ENCODE results near the gene USP3. TPM values are rescaled to one million over a fixed set of nuclear protein-coding genes. Genes with fewer than 3 reads are reported as not detected.

The USP3 gene
- total and polyA plus RNA-seq, 4 donors = 8.5 to 25.4 (median 14.8) TPM

DNA sequence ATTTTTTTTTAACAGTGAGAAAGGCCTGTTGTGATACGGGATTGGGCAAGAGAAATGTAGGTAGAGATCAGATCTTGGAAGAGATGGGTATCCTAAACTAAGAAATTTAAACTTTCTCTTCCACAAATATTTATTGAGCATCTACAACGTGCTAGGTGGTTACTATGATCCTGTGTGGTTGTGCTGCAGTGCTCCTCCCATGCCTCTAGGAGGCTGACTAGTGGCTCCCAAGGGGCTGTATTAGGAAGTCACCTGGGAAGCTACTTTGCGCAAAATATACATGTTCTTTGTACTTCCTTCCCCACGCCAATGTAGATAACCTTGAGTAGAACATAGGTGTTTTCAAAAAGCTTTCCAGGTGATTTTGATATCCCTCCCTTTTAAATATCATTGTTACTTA, 27.2 kb downstream of the USP3 start:
- H3K36me3 ChIP-seq (ENCODE audit: control insufficient read depth in 4 of 4, insufficient read depth in 3 of 4, low read depth in 1 of 4, low read length in 3 of 4) = no peaks in the 10 kb centered on the region
- 88% methylated on average over 4 of the region's 4 CpGs for WGBS
- no peaks in the 10 kb centered on the region for H3K9me3 ChIP-seq (ENCODE audit: control insufficient read depth in 4 of 4, low read length in 3 of 4)
- H3K4me3 ChIP-seq (ENCODE audit: low read depth in 1 of 3, low read length in 3 of 3) = no peak overlapping the region
- TF ChIP-seq SP1 (IDR thresholded peaks at IDR 0.05) (no peak), RXRA (IDR thresholded peaks at IDR 0.05) (no peak), TAF1 (conservative IDR thresholded peaks at IDR 0.05) (no peak), JUND (IDR thresholded peaks at IDR 0.05) (no peak), NR2F2 (IDR thresholded peaks at IDR 0.05) (no peak), EGR1 (IDR thresholded peaks at IDR 0.05; ENCODE audit: low read depth in 2 of 2) (no peak), REST (IDR thresholded peaks at IDR 0.05) (no peak), CTCF (IDR thresholded peaks at IDR 0.05; ENCODE audit: low read depth, low read length, missing input control) (no peak), FOXA1 (IDR thresholded peaks at IDR 0.05) (no peak), RAD21 (IDR thresholded peaks at IDR 0.05) (no peak), ATF3 (IDR thresholded peaks at IDR 0.05) (no peak), FOXA2 (IDR thresholded peaks at IDR 0.05) (no peak), GABPA (IDR thresholded peaks at IDR 0.05 in 1 of 2, conservative IDR thresholded peaks at IDR 0.05 in 1 of 2) (no peak), YY1 (IDR thresholded peaks at IDR 0.05) (no peak), HNF4A (conservative IDR thresholded peaks at IDR 0.05) (no peak)
- TF ChIP-seq, protein P1, sequence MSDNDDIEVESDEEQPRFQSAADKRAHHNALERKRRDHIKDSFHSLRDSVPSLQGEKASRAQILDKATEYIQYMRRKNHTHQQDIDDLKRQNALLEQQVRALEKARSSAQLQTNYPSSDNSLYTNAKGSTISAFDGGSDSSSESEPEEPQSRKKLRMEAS (IDR thresholded peaks at IDR 0.05) = no peak
- TF ChIP-seq, protein P2, sequence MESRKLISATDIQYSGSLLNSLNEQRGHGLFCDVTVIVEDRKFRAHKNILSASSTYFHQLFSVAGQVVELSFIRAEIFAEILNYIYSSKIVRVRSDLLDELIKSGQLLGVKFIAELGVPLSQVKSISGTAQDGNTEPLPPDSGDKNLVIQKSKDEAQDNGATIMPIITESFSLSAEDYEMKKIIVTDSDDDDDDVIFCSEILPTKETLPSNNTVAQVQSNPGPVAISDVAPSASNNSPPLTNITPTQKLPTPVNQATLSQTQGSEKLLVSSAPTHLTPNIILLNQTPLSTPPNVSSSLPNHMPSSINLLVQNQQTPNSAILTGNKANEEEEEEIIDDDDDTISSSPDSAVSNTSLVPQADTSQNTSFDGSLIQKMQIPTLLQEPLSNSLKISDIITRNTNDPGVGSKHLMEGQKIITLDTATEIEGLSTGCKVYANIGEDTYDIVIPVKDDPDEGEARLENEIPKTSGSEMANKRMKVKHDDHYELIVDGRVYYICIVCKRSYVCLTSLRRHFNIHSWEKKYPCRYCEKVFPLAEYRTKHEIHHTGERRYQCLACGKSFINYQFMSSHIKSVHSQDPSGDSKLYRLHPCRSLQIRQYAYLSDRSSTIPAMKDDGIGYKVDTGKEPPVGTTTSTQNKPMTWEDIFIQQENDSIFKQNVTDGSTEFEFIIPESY (IDR thresholded peaks at IDR 0.05) = no peak
- H3K4me1 ChIP-seq (ENCODE audit: control insufficient read depth in 4 of 4, insufficient read depth in 4 of 4, low read length in 3 of 4) = peaks cover 4 to 15% (median 7%) of the 10 kb centered on the region in 4 donors
- no peaks in the 10 kb centered on the region for H3K27me3 ChIP-seq (ENCODE audit: control insufficient read depth in 4 of 4, insufficient read depth in 4 of 4, low read length in 3 of 4)
- H3K9ac ChIP-seq (ENCODE audit: low read depth in 1 of 2, low read length in 2 of 2) = no peak overlapping the region
- no peak for DNase-seq (ENCODE audit: low spot score)
- H3K27ac ChIP-seq (ENCODE audit: low read depth in 1 of 2, low read length in 2 of 2) = no peak overlapping the region

Data from liver (tissue), 9 donors.